Left ventricle myocardium inferior (tissue), 1 donor: Measurements from ENCODE around the gene AQP11. TPM values are rescaled to one million over a fixed set of nuclear protein-coding genes. Genes with fewer than 3 reads are reported as not detected.

ENCODE experiments used
- DNase-seq: peaks from one replicate; pipeline ENCODE4 v3.0.0-alpha.2; 2020
- H3K27ac ChIP-seq: fragments of 200-600 bp; replicated peaks from 2 replicates; pipeline ENCODE4 v1.8.0; 2021
- H3K27me3 ChIP-seq: fragments of 200-600 bp; 2 replicates; pipeline ENCODE4 v1.8.0; 2021; ENCODE audit warnings: low read depth
- H3K36me3 ChIP-seq: fragments of 200-600 bp; 2 replicates; pipeline ENCODE4 v1.8.0; 2021
- H3K4me1 ChIP-seq: fragments of 200-600 bp; 2 replicates; pipeline ENCODE4 v1.8.0; 2021
- H3K4me3 ChIP-seq: fragments of 200-600 bp; 2 replicates; pipeline ENCODE4 v1.8.0; 2021; ENCODE audit warnings: mild to moderate bottlenecking, moderate library complexity
- H3K9me3 ChIP-seq: fragments of 200-600 bp; replicated peaks from 2 replicates; pipeline ENCODE4 v1.8.0; 2021
- CTCF ChIP-seq: fragments of 200-600 bp; IDR thresholded peaks from 2 replicates; pipeline ENCODE4 v1.8.0; 2021; ENCODE audit warnings: antibody characterized with exemption, mild to moderate bottlenecking, borderline replicate concordance
- intact Hi-C: fragments of 100-400 bp; cut with micrococcal nuclease; formaldehyde crosslinking; loops from one replicate; pipeline ENCODE4 v1.11.0; 2022
- long read RNA-seq: library from polyadenylated mRNA; unstranded; transcript quantifications from one replicate; pipeline ENCODE4 v2.0.0, GENCODE V29; 2021
- total RNA-seq: library from RNA; stranded (reverse); fragmentation: NEBNext Ultra II Directional; extraction: Animal tissue kit (Norgen Biotek cat#: 25700); gene quantifications from one replicate; pipeline ENCODE4 v1.2.1, GENCODE V29; 2021
- donor health status: DM: no; HTN: yes; CAD: no; lungs with severe emphysema.

AQP11 gene
- 0.69 TPM for total RNA-seq
- long read RNA-seq, transcript AQP11-201 (3 exons, 2,152 nt): major isoform, 5 of 5 reads
- long read RNA-seq, partial matches to known transcripts: 0 of 5 reads
- long read RNA-seq, other reads (novel, unspliced or antisense): 0 of 5 reads

- DNase-seq: peak; percentile 87
- Histone ChIP-seq H3K9me3 (no peaks in the 10 kb centered on the region), H3K36me3 (no peaks in the 10 kb centered on the region), H3K27ac (peak within 1 kb of the TSS; percentile 79), H3K27me3 (no peaks in the 10 kb centered on the region), H3K4me1 (peaks cover 25% of the 10 kb centered on the region), H3K4me3 (peak within 1 kb of the TSS; percentile 78)
- intact Hi-C loops: no loop called here
- no peak for TF ChIP-seq CTCF
Measured at GRCh38 chr11:77589521-77590193, at the start of gene AQP11. AQP11 (plus strand) TSS chr11:77589953; CDS start chr11:77589993, 40 bp downstream.

- H3K27me3 ChIP-seq: no peaks in the 10 kb centered on the region
- intact Hi-C loops: no loop called here
- no peaks in the 10 kb centered on the region for H3K9me3 ChIP-seq
- TF ChIP-seq CTCF: no peak
- H3K36me3 ChIP-seq: no peaks in the 10 kb centered on the region
- no peak overlapping the region for H3K4me3 ChIP-seq
- no peaks in the 10 kb centered on the region for H3K4me1 ChIP-seq
- H3K27ac ChIP-seq: no peak overlapping the region
- no peak for DNase-seq
Measured at GRCh38 chr11:77542296-77542695, 47.5 kb upstream of the AQP11 start.

- intact Hi-C loops: no loop called here
- no peaks in the 10 kb centered on the region for H3K27me3 ChIP-seq
- H3K9me3 ChIP-seq: no peaks in the 10 kb centered on the region
- H3K4me1 ChIP-seq: peaks cover 7% of the 10 kb centered on the region
- DNase-seq: no peak
- H3K4me3 ChIP-seq: no peak overlapping the region
- no peaks in the 10 kb centered on the region for H3K36me3 ChIP-seq
- no peak overlapping the region for H3K27ac ChIP-seq
- TF ChIP-seq CTCF: no peak
Measured at GRCh38 chr11:77547047-77547836, 42.5 kb upstream of the AQP11 start.

GRCh38 chr11:77547863-77548551, 41.7 kb upstream of the AQP11 start:
- intact Hi-C loops: no loop called here
- Histone ChIP-seq H3K27me3 (no peaks in the 10 kb centered on the region), H3K36me3 (no peaks in the 10 kb centered on the region), H3K9me3 (no peaks in the 10 kb centered on the region), H3K27ac (no peak overlapping the region), H3K4me1 (peaks cover 7% of the 10 kb centered on the region), H3K4me3 (no peak overlapping the region)
- no peak for DNase-seq
- peak; percentile 72 for TF ChIP-seq CTCF
